HEK293 (cell line): ENCODE measurements around the gene C19orf12.

Experiments used
- EGR2 ChIP-seq: fragments of 450-650 bp; formaldehyde crosslinking; IDR thresholded peaks from 2 replicates; pipeline ENCODE4 v1.5.1; 2016; ENCODE audit warnings: low read depth, missing biosample characterization, missing genetic modification characterization
- GLI4 ChIP-seq: fragments of 450-650 bp; formaldehyde crosslinking; IDR thresholded peaks from 2 replicates; pipeline ENCODE4 v1.5.1; 2016; ENCODE audit warnings: missing biosample characterization, missing genetic modification characterization
- GLIS1 ChIP-seq: fragments of 450-650 bp; formaldehyde crosslinking; IDR thresholded peaks from 2 replicates; pipeline ENCODE4 v1.5.1; 2016; ENCODE audit warnings: missing biosample characterization, missing genetic modification characterization
- MEIS1 ChIP-seq: sonication (generic); formaldehyde crosslinking; IDR thresholded peaks from 2 replicates; pipeline ENCODE4 v1.8.1; 2022; ENCODE audit warnings: missing genetic modification reagents, mild to moderate bottlenecking, borderline replicate concordance
- PRDM4 ChIP-seq: fragments of 450-650 bp; formaldehyde crosslinking; IDR thresholded peaks from 2 replicates; pipeline ENCODE4 v1.5.1; 2017; ENCODE audit warnings: missing biosample characterization, missing genetic modification characterization
- ZBTB7A ChIP-seq: fragments of 450-650 bp; formaldehyde crosslinking; IDR thresholded peaks from 2 replicates; pipeline ENCODE4 v1.5.1; 2016; ENCODE audit warnings: low read depth, missing biosample characterization, missing genetic modification characterization
- ZBTB8A ChIP-seq: fragments of 450-650 bp; formaldehyde crosslinking; IDR thresholded peaks from 2 replicates; pipeline ENCODE4 v1.5.1; 2016; ENCODE audit warnings: missing biosample characterization, missing genetic modification characterization
- ZNF138 ChIP-seq: fragments of 450-650 bp; formaldehyde crosslinking; IDR thresholded peaks from 2 replicates; pipeline ENCODE4 v1.5.1; 2016; ENCODE audit warnings: missing biosample characterization, missing genetic modification characterization, borderline replicate concordance
- ZNF146 ChIP-seq: fragments of 450-650 bp; formaldehyde crosslinking; IDR thresholded peaks from 2 replicates; pipeline ENCODE4 v1.5.1; 2016; ENCODE audit warnings: missing biosample characterization, missing genetic modification characterization
- ZNF211 ChIP-seq: fragments of 450-650 bp; formaldehyde crosslinking; IDR thresholded peaks from 2 replicates; pipeline ENCODE4 v1.5.1; 2016; ENCODE audit warnings: low read depth, missing biosample characterization, missing genetic modification characterization
- ZNF23 ChIP-seq: fragments of 450-650 bp; formaldehyde crosslinking; IDR thresholded peaks from 2 replicates; pipeline ENCODE4 v1.5.1; 2016; ENCODE audit warnings: missing biosample characterization, missing genetic modification characterization, borderline replicate concordance
- ZNF292 ChIP-seq: fragments of 450-650 bp; formaldehyde crosslinking; IDR thresholded peaks from 2 replicates; pipeline ENCODE4 v1.5.1; 2016; ENCODE audit warnings: low read depth, missing biosample characterization, missing genetic modification characterization, borderline replicate concordance
- ZNF423 ChIP-seq: fragments of 450-650 bp; formaldehyde crosslinking; IDR thresholded peaks from 2 replicates; pipeline ENCODE4 v1.5.1; 2016; ENCODE audit warnings: missing biosample characterization, missing genetic modification characterization
- ZNF549 ChIP-seq: fragments of 450-650 bp; IDR thresholded peaks from 2 replicates; pipeline ENCODE4 v1.5.1; 2018; ENCODE audit warnings: missing biosample characterization, missing genetic modification characterization, mild to moderate bottlenecking, inconsistent platforms, moderate library complexity
- ZNF626 ChIP-seq: fragments of 450-650 bp; sonication (Bioruptor Pico); formaldehyde crosslinking; IDR thresholded peaks from 2 replicates; pipeline ENCODE4 v1.5.1; 2018; ENCODE audit warnings: missing biosample characterization, missing genetic modification characterization, inconsistent platforms
- ZNF791 ChIP-seq: fragments of 450-650 bp; formaldehyde crosslinking; IDR thresholded peaks from 2 replicates; pipeline ENCODE4 v1.5.1; 2016; ENCODE audit warnings: missing biosample characterization, missing genetic modification characterization
- ZSCAN16 ChIP-seq: fragments of 450-650 bp; formaldehyde crosslinking; IDR thresholded peaks from 2 replicates; pipeline ENCODE4 v1.5.1; 2016; ENCODE audit warnings: missing biosample characterization, missing genetic modification characterization
- ZSCAN23 ChIP-seq: fragments of 450-650 bp; formaldehyde crosslinking; IDR thresholded peaks from 2 replicates; pipeline ENCODE4 v1.5.1; 2016; ENCODE audit warnings: missing biosample characterization, missing genetic modification characterization
- ZSCAN5A ChIP-seq: fragments of 450-650 bp; formaldehyde crosslinking; IDR thresholded peaks from 2 replicates; pipeline ENCODE4 v1.5.1; 2016; ENCODE audit warnings: missing biosample characterization, missing genetic modification characterization
- TF ChIP-seq, protein P1 (sequence below): fragments of 450-650 bp; formaldehyde crosslinking; conservative IDR thresholded peaks from 2 replicates; pipeline ENCODE4 v1.5.1; 2016; ENCODE audit warnings: low read depth, missing biosample characterization, missing genetic modification characterization
- TF ChIP-seq, protein P2 (sequence below): fragments of 450-650 bp; formaldehyde crosslinking; IDR thresholded peaks from 2 replicates; pipeline ENCODE4 v1.5.1; 2016; ENCODE audit warnings: missing biosample characterization, missing genetic modification characterization
- TF ChIP-seq, protein P3 (sequence below): fragments of 450-650 bp; formaldehyde crosslinking; IDR thresholded peaks from 2 replicates; pipeline ENCODE4 v1.5.1; 2017; ENCODE audit warnings: missing biosample characterization, missing genetic modification characterization
- TF ChIP-seq, protein P4 (sequence below): fragments of 450-650 bp; formaldehyde crosslinking; IDR thresholded peaks from 2 replicates; pipeline ENCODE4 v1.5.1; 2016; ENCODE audit warnings: missing biosample characterization, missing genetic modification characterization, borderline replicate concordance

C19orf12 gene

GRCh38 chr19:29664753-29665214 is 50.3 kb downstream of the C19orf12 start (continued):
- TF ChIP-seq ZSCAN5A (tag by site-specific recombination) (no peak), MEIS1 (CRISPR knock-in tag) (no peak), ZNF791 (tag by site-specific recombination) (no peak), ZSCAN16 (no peak), PRDM4 (tag by site-specific recombination) (0 out of 2 replicates have a peak, but pooled peaks have one; percentile 10), GLI4 (no peak), EGR2 (no peak), ZSCAN23 (tag by site-specific recombination) (no peak), GLIS1 (tag by site-specific recombination) (no peak; the same call in 1 of the 2 replicates), ZNF138 (tag by site-specific recombination) (no peak), ZBTB7A (tag by site-specific recombination) (peak; percentile 37; the same call in 1 of the 2 replicates), ZNF549 (tag by site-specific recombination) (no peak), ZBTB8A (no peak), ZNF23 (tag by site-specific recombination) (no peak), ZNF146 (tag by site-specific recombination) (no peak), ZNF211 (tag by site-specific recombination) (no peak), ZNF292 (tag by site-specific recombination) (no peak), ZNF423 (tag by site-specific recombination) (no peak), ZNF626 (tag by site-specific recombination) (no peak)
- TF ChIP-seq, protein P1, sequence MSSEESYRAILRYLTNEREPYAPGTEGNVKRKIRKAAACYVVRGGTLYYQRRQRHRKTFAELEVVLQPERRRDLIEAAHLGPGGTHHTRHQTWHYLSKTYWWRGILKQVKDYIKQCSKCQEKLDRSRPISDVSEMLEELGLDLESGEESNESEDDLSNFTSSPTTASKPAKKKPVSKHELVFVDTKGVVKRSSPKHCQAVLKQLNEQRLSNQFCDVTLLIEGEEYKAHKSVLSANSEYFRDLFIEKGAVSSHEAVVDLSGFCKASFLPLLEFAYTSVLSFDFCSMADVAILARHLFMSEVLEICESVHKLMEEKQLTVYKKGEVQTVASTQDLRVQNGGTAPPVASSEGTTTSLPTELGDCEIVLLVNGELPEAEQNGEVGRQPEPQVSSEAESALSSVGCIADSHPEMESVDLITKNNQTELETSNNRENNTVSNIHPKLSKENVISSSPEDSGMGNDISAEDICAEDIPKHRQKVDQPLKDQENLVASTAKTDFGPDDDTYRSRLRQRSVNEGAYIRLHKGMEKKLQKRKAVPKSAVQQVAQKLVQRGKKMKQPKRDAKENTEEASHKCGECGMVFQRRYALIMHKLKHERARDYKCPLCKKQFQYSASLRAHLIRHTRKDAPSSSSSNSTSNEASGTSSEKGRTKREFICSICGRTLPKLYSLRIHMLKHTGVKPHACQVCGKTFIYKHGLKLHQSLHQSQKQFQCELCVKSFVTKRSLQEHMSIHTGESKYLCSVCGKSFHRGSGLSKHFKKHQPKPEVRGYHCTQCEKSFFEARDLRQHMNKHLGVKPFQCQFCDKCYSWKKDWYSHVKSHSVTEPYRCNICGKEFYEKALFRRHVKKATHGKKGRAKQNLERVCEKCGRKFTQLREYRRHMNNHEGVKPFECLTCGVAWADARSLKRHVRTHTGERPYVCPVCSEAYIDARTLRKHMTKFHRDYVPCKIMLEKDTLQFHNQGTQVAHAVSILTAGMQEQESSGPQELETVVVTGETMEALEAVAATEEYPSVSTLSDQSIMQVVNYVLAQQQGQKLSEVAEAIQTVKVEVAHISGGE: no peak
- TF ChIP-seq, protein P2, sequence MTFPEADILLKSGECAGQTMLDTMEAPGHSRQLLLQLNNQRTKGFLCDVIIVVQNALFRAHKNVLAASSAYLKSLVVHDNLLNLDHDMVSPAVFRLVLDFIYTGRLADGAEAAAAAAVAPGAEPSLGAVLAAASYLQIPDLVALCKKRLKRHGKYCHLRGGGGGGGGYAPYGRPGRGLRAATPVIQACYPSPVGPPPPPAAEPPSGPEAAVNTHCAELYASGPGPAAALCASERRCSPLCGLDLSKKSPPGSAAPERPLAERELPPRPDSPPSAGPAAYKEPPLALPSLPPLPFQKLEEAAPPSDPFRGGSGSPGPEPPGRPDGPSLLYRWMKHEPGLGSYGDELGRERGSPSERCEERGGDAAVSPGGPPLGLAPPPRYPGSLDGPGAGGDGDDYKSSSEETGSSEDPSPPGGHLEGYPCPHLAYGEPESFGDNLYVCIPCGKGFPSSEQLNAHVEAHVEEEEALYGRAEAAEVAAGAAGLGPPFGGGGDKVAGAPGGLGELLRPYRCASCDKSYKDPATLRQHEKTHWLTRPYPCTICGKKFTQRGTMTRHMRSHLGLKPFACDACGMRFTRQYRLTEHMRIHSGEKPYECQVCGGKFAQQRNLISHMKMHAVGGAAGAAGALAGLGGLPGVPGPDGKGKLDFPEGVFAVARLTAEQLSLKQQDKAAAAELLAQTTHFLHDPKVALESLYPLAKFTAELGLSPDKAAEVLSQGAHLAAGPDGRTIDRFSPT (tag by site-specific recombination): no peak
- TF ChIP-seq, protein P3, sequence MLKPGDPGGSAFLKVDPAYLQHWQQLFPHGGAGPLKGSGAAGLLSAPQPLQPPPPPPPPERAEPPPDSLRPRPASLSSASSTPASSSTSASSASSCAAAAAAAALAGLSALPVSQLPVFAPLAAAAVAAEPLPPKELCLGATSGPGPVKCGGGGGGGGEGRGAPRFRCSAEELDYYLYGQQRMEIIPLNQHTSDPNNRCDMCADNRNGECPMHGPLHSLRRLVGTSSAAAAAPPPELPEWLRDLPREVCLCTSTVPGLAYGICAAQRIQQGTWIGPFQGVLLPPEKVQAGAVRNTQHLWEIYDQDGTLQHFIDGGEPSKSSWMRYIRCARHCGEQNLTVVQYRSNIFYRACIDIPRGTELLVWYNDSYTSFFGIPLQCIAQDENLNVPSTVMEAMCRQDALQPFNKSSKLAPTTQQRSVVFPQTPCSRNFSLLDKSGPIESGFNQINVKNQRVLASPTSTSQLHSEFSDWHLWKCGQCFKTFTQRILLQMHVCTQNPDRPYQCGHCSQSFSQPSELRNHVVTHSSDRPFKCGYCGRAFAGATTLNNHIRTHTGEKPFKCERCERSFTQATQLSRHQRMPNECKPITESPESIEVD (tag by site-specific recombination): no peak
- TF ChIP-seq, protein P4, sequence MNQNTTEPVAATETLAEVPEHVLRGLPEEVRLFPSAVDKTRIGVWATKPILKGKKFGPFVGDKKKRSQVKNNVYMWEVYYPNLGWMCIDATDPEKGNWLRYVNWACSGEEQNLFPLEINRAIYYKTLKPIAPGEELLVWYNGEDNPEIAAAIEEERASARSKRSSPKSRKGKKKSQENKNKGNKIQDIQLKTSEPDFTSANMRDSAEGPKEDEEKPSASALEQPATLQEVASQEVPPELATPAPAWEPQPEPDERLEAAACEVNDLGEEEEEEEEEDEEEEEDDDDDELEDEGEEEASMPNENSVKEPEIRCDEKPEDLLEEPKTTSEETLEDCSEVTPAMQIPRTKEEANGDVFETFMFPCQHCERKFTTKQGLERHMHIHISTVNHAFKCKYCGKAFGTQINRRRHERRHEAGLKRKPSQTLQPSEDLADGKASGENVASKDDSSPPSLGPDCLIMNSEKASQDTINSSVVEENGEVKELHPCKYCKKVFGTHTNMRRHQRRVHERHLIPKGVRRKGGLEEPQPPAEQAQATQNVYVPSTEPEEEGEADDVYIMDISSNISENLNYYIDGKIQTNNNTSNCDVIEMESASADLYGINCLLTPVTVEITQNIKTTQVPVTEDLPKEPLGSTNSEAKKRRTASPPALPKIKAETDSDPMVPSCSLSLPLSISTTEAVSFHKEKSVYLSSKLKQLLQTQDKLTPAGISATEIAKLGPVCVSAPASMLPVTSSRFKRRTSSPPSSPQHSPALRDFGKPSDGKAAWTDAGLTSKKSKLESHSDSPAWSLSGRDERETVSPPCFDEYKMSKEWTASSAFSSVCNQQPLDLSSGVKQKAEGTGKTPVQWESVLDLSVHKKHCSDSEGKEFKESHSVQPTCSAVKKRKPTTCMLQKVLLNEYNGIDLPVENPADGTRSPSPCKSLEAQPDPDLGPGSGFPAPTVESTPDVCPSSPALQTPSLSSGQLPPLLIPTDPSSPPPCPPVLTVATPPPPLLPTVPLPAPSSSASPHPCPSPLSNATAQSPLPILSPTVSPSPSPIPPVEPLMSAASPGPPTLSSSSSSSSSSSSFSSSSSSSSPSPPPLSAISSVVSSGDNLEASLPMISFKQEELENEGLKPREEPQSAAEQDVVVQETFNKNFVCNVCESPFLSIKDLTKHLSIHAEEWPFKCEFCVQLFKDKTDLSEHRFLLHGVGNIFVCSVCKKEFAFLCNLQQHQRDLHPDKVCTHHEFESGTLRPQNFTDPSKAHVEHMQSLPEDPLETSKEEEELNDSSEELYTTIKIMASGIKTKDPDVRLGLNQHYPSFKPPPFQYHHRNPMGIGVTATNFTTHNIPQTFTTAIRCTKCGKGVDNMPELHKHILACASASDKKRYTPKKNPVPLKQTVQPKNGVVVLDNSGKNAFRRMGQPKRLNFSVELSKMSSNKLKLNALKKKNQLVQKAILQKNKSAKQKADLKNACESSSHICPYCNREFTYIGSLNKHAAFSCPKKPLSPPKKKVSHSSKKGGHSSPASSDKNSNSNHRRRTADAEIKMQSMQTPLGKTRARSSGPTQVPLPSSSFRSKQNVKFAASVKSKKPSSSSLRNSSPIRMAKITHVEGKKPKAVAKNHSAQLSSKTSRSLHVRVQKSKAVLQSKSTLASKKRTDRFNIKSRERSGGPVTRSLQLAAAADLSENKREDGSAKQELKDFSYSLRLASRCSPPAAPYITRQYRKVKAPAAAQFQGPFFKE (tag by site-specific recombination): no peak
